Common myeloid progenitor, CD34-positive (primary cell): ENCODE results near the gene METTL24.

Source experiments
- CTCF ChIA-PET: fragments of 350-600 bp; sonication (Branson Sonifier 250); formaldehyde crosslinking; loops from one replicate; lab custom pipeline; 2021; ENCODE audit warnings: antibody characterized with exemption; lab: Charles Lee
- POLR2A ChIA-PET: fragments of 350-600 bp; sonication (Branson Sonifier 250); formaldehyde crosslinking; loops from one replicate; lab custom pipeline; 2021; ENCODE audit warnings: antibody characterized with exemption; lab: Charles Lee
- DNase-seq, 3 donors: peaks; one replicate each; pipeline versions ENCODE4 v3.0.0 to v3.0.0-alpha.2; 2013
- H3K27ac ChIP-seq, 2 experiments: 1 replicate in 1 of 2; 2 replicates in 1 of 2; pipeline ENCODE4 v1.7.0; 2013; ENCODE audit warnings: inconsistent platforms in 2 of 2, low read length in 2 of 2, mild to moderate bottlenecking in 2 of 2, low read depth in 1 of 2, moderate library complexity in 1 of 2; ENCODE audit not compliant: severe bottlenecking in 2 of 2, insufficient read depth in 1 of 2, poor library complexity in 1 of 2
- H3K27me3 ChIP-seq, 5 experiments: replicated peaks in 2 of 5; 1 replicate in 3 of 5; 2 replicates in 2 of 5; pipeline versions ENCODE4 v1.6.1 to v1.7.0; 2013; ENCODE audit warnings: low read length in 4 of 5, mild to moderate bottlenecking in 2 of 5, moderate library complexity in 2 of 5, inconsistent platforms in 1 of 5; ENCODE audit not compliant: insufficient read depth in 5 of 5, control insufficient read depth in 4 of 5
- H3K36me3 ChIP-seq, 4 experiments: 1 replicate in 2 of 4; 2 replicates in 2 of 4; pipeline versions ENCODE4 v1.6.1 to v1.7.0; 2013; ENCODE audit warnings: low read length in 3 of 4, control low read depth in 1 of 4, mild to moderate bottlenecking in 1 of 4; ENCODE audit not compliant: control insufficient read depth in 4 of 4, insufficient read depth in 4 of 4
- H3K4me1 ChIP-seq, 4 experiments: 1 replicate in 3 of 4; 2 replicates in 1 of 4; pipeline versions ENCODE4 v1.6.1 to v1.7.1; 2013; ENCODE audit warnings: low read length in 3 of 4, mild to moderate bottlenecking in 3 of 4, control low read depth in 1 of 4, inconsistent platforms in 1 of 4, moderate library complexity in 1 of 4; ENCODE audit not compliant: control insufficient read depth in 4 of 4, insufficient read depth in 4 of 4; ENCODE audit errors: control extremely low read depth in 1 of 4
- H3K4me3 ChIP-seq, 7 experiments: 1 replicate in 4 of 7; 2 replicates in 3 of 7; pipeline versions ENCODE4 v1.5.1 to v1.7.0; 2013; ENCODE audit warnings: mild to moderate bottlenecking in 7 of 7, low read length in 6 of 7, moderate library complexity in 6 of 7, inconsistent platforms in 2 of 7, low read depth in 2 of 7, control low read depth in 1 of 7; ENCODE audit not compliant: insufficient read depth in 4 of 7, control insufficient read depth in 1 of 7; ENCODE audit errors: extremely low read depth in 1 of 7
- H3K9me3 ChIP-seq, 5 experiments: 1 replicate in 4 of 5; 2 replicates in 1 of 5; pipeline versions ENCODE4 v1.6.1 to v1.7.1; 2013; ENCODE audit warnings: low read length in 4 of 5, mild to moderate bottlenecking in 2 of 5, inconsistent platforms in 1 of 5, low read depth in 1 of 5, moderate library complexity in 1 of 5; ENCODE audit not compliant: control insufficient read depth in 4 of 5, insufficient read depth in 2 of 5; ENCODE audit errors: control extremely low read depth in 1 of 5
- WGBS: methylation state at CpG from one replicate; pipeline ENCODE4 v1.1.5; 2013; ENCODE audit not compliant: insufficient coverage; 5-methylcytosine and 5-hydroxymethylcytosine counted together

METTL24 gene

GRCh38 chr6:110334423-110335180 is 23.5 kb downstream of the METTL24 start:
- CTCF ChIA-PET, result no interaction called here
- no peak for DNase-seq

GRCh38 chr6:110332281-110332680 is 25.9 kb downstream of the METTL24 start:
- peaks cover 0 to 3% (median under 1%) of the 10 kb centered on the region in 4 experiments for H3K4me1 ChIP-seq
- ChIA-PET POLR2A (no interaction called here), CTCF (no interaction called here)
- H3K27me3 ChIP-seq, result no peaks in the 10 kb centered on the region
- no peaks in the 10 kb centered on the region for H3K36me3 ChIP-seq
- H3K27ac ChIP-seq, result no peak overlapping the region
- H3K9me3 ChIP-seq, result no peaks in the 10 kb centered on the region
- no peak overlapping the region for H3K4me3 ChIP-seq
- DNase-seq, result no peak
- WGBS, result 100% methylated on average over 2 of the region's 6 CpGs

More at GRCh38 chr6:110334423-110335180, 23.5 kb downstream of the METTL24 start:
- Histone ChIP-seq H3K4me3 (no peak overlapping the region), H3K27me3 (no peaks in the 10 kb centered on the region), H3K36me3 (no peaks in the 10 kb centered on the region), H3K9me3 (no peaks in the 10 kb centered on the region), H3K27ac (no peak overlapping the region), H3K4me1 (peaks cover 0 to 3% (median under 1%) of the 10 kb centered on the region in 4 experiments)
- WGBS, result 75% methylated on average over 8 of the region's 9 CpGs
- POLR2A ChIA-PET, result no interaction called here

DNA sequence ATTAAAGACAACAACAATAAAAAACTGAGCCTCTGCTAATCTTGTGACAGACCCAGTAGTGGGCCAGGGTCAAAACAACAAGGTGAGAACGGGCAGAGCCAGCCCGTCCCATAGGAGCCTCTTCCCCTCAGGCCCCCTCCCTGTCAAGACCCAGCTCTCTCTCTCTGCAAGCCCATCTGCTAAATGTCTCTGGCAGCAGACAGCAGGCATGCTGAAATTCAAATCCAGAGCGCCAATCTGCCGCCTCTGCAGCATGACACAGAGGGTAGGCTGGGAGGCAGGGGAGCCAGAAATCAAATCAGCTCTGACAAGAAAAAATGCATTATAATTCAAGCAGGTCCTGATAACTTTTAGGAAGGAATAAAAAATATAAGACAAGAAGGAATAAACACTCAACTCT is 26.3 kb downstream of the METTL24 start:
- WGBS, result 90% methylated on average over 2 of the region's 4 CpGs
- POLR2A ChIA-PET, result interaction anchor here (0.6 kb wide), 1 partner anchor 23 kb away, joined by 3 read pairs; no protein-coding TSS in a partner anchor
- peaks cover 0 to 3% (median under 1%) of the 10 kb centered on the region in 4 experiments for H3K4me1 ChIP-seq
- DNase-seq, result no peak
- no peaks in the 10 kb centered on the region for H3K36me3 ChIP-seq
- no peaks in the 10 kb centered on the region for H3K9me3 ChIP-seq
- H3K27ac ChIP-seq, result no peak overlapping the region
- H3K4me3 ChIP-seq, result no peak overlapping the region
- H3K27me3 ChIP-seq, result no peaks in the 10 kb centered on the region
- CTCF ChIA-PET, result interaction anchor here (0.7 kb wide), 1 partner anchor 769 kb away, joined by 5 read pairs; no protein-coding TSS in a partner anchor

DNA sequence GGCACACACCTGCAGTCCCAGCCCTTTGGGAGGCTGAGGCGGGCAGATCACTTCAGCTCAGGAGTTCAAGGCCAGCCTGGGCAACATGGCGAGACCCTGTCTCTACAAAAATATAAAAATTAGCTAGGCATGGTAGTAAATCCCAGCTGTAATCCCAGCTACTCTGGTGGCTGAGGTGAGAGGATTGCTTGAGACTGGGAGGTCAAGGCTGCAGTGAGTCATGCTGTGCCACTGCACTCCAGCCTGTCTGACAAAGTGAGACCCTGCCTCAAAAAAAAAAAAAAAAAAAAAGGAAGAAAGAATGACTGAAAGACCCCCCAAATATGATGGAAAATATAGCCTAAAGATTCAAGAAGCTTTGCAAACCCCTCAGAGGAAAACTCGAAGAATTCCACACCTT is 26.8 kb downstream of the METTL24 start:
- H3K27ac ChIP-seq, result no peak overlapping the region
- H3K9me3 ChIP-seq, result no peaks in the 10 kb centered on the region
- H3K4me3 ChIP-seq, result no peak overlapping the region
- DNase-seq, result no peak
- WGBS, result no CpG with 5 or more reads among the region's 3 CpGs
- H3K36me3 ChIP-seq, result no peaks in the 10 kb centered on the region
- H3K4me1 ChIP-seq, result peaks cover 0 to 3% (median under 1%) of the 10 kb centered on the region in 4 experiments
- H3K27me3 ChIP-seq, result no peaks in the 10 kb centered on the region
- POLR2A ChIA-PET, result interaction anchor here (0.6 kb wide), 1 partner anchor 23 kb away, joined by 3 read pairs; no protein-coding TSS in a partner anchor
- CTCF ChIA-PET, result interaction anchor here (0.7 kb wide), 1 partner anchor 768 kb away, joined by 5 read pairs; no protein-coding TSS in a partner anchor

DNA sequence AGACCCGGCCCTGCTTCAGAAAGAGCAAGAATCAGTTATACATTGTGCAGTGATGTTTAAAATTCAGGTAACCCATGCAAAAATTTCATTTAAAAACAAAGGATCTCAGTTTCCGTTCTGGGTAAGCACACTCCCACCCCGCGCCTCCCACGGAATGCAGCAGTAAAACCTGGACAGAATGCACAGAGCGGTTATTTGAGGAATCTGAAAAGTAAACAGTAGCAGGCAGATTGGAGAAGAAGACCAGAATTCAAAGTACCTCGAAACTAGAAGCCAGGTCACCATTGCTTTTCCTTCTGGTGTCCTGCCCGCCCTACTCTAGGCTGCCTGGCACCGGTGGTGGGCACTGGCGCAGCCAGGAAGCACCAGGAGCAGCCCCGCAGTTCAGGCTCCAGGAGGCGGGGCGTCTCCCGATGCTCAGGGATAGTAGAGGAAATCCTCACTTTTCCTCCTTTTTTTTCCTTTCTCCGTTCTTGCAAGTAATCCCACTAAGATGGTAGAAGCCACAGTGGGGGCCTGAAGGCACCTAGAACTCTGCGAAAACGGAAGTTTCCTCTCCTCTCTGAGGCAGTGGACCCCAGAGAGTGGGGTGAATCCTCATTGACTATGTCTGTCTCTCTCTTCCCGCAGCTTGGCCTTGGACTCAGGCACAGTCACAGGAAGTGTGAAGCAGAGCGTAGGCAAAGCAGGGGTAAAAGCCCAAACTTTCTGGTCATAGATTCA is 28.3 kb downstream of the METTL24 start:
- no peak for DNase-seq
- H3K27me3 ChIP-seq, result no peaks in the 10 kb centered on the region
- peaks cover 0 to 3% (median under 1%) of the 10 kb centered on the region in 4 experiments for H3K4me1 ChIP-seq
- ChIA-PET POLR2A (no interaction called here), CTCF (no interaction called here)
- no peak overlapping the region for H3K27ac ChIP-seq
- no peak overlapping the region for H3K4me3 ChIP-seq
- no peaks in the 10 kb centered on the region for H3K9me3 ChIP-seq
- WGBS, result 98% methylated on average over 18 of the region's 19 CpGs
- no peaks in the 10 kb centered on the region for H3K36me3 ChIP-seq

GRCh38 chr6:110329348-110329713 is 28.8 kb downstream of the METTL24 start:
- no peak overlapping the region for H3K4me3 ChIP-seq
- H3K9me3 ChIP-seq, result no peaks in the 10 kb centered on the region
- H3K27me3 ChIP-seq, result no peaks in the 10 kb centered on the region
- ChIA-PET POLR2A (no interaction called here), CTCF (interaction anchor here (1.2 kb wide), 1 partner anchor 13 kb away, joined by 5 read pairs; no protein-coding TSS in a partner anchor)
- 94% methylated on average over 7 of the region's 7 CpGs for WGBS
- peaks cover 0 to 2% (median under 1%) of the 10 kb centered on the region in 4 experiments for H3K4me1 ChIP-seq
- peak in 1 of 3 donors; percentile 9 for DNase-seq
- H3K36me3 ChIP-seq, result no peaks in the 10 kb centered on the region
- no peak overlapping the region for H3K27ac ChIP-seq
